ENCODE measurements around the gene FBXL22.

- no peak for TF ChIP-seq CTCF (IDR thresholded peaks at IDR 0.05)
- no peak for TF ChIP-seq POLR2A (IDR thresholded peaks at IDR 0.05)
- TF ChIP-seq EP300 (IDR thresholded peaks at IDR 0.05), result no peak
Measured at GRCh38 chr15:63626955-63627354, 29.8 kb downstream of the FBXL22 start.

All from gastroesophageal sphincter (tissue), 3 donors.